ENCODE results near the gene TMEM151B.

TMEM151B gene

DNA sequence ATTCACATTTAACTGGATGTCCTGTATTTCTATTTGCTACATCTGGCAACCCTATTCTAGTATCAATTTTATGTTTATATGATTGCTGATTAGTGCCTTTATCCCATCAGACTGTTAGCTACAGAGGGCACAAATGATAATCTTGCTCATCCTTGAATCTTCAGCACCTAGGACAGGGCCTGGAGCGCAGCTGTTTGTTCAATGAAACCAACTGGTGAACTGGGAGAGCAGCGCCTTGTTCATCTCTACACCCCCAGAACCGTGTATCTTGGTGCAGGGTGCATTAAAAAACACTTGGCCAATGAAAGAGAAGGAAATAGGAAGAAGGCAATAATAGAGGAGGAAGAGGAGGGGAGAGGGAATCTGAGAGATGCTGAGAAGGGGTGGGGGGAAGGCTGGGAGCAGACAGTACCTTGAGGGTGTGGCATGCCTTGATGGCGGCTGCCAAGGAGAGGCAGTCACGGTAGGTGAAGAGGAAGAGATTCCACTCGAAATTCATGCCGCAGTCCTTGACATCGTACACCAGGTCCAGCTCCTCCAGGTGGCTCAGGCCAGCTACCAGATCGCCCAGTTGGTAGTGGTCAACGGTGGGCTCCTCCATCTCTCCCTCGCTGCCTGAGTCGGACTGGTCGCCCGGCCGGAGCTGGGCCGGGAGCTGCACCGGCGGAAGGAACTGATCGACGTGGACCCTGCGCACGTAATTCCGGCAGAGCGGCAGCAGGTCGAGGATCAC is 15.5 kb downstream of the TMEM151B start:
- DNase-seq, result no peak

DNA sequence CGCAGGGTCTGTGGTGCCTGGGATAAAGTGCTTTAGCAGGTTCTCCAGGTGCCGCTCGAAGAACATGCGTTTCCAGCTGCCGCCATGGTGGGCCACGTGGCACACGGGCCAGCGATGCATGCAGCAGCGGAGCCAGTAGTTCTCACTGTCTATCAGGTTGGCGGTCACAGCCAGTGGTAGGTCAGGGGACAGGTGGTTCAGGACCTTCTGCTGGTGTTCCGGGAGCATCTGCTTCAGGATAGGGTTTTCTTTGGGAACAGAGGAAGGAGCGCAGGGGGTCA is 16.0 kb downstream of the TMEM151B start:
- DNase-seq, result no peak

DNA sequence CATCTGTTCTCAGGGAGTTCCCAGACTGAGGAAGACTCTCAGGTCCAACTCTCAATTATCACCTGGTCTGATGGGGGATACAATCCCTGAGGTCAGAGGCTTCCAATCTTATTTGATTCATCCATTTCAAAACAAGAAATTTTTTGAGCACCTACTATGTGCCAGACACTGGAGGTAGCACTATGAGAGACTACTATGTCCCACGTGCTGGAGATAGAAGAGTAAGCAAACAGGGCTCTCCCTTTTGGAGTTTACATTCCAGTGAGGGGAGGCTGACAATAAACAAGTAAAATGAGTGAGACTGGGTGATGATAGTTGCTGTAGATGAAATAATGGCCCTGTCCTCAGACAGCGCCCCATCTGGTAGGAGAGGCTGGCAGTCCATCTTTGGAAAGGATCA is 16.5 kb downstream of the TMEM151B start:
- no peak for DNase-seq

DNA sequence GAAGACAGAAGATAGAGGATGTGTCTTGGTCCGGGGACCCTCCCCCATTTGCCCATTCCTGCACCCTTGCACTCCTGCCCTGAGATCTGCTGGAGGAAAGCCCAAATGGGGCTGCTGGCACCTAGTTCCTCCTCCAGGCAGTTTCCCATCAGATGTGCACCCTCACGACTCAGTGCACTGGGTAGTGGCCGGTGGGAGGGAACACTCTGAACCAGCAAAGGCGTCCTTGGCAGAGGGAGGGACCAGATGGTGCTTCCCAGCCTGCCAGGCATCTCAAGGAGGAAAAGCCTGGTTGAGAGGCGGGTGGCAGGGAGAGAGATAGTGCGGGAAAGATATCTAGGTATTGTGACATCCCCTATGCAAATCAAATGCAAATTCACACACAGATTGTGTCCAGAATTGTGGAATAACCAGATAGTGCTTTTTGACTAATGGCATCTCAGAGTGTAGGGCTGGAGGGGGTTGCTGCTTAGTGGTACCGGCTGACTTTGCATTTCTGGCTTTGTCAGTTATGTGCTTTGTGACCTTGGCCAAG is 19.5 kb downstream of the TMEM151B start:
- DNase-seq, result no peak

DNA sequence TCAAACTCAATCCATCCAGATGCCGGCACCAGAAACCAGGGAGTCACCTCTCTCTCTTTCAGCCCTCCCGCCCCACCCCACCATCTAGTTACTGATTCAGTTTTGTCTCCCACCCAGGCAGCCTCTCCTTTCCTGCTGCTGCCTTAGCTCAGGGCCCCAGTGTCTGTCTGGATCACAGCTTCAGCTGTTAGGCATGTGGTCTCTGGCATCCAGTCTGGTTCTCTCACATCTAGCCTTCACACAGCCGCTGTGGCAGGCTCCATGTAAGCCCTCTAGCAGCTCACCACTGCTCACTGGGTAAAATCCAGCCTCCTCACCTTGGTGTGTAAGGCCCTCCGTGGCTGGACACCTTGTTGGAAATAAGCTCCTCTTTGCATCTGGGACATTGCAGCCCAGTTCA is 21.6 kb downstream of the TMEM151B start:
- DNase-seq, result no peak

DNA sequence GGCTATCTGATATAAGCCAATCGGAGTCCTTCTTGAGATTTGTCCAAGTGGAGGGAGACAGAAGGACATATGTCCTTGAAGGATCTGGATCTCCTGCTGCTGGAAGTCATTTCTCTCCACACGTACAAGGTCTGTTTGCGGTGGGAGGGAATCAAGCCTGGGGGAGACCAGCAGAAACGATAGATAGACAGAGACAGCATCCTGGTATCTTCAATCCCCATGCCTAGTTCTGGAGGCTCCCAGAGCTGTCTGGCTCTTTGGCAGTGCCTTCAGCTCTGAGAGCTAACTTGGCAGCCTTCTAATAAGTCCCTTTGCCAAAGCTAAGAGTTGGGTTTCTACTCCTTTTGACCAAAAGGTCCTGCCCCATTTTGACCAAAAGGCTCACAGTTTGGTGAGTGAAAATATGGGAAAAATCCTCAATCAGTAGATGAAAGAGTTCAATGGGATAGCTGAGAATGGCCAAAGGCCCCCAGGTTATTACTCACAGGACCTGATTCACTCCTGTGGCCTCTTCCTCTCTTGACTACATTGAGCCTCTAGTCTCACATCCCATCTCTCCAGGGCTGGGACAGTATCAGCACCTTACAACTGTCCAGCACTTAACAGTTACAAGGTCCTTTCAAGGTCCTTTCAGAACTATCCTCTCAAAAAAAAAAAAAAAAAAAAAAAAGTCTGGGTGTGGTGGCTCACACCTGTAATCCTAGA is 22.6 kb downstream of the TMEM151B start:
- DNase-seq, result no peak

DNA sequence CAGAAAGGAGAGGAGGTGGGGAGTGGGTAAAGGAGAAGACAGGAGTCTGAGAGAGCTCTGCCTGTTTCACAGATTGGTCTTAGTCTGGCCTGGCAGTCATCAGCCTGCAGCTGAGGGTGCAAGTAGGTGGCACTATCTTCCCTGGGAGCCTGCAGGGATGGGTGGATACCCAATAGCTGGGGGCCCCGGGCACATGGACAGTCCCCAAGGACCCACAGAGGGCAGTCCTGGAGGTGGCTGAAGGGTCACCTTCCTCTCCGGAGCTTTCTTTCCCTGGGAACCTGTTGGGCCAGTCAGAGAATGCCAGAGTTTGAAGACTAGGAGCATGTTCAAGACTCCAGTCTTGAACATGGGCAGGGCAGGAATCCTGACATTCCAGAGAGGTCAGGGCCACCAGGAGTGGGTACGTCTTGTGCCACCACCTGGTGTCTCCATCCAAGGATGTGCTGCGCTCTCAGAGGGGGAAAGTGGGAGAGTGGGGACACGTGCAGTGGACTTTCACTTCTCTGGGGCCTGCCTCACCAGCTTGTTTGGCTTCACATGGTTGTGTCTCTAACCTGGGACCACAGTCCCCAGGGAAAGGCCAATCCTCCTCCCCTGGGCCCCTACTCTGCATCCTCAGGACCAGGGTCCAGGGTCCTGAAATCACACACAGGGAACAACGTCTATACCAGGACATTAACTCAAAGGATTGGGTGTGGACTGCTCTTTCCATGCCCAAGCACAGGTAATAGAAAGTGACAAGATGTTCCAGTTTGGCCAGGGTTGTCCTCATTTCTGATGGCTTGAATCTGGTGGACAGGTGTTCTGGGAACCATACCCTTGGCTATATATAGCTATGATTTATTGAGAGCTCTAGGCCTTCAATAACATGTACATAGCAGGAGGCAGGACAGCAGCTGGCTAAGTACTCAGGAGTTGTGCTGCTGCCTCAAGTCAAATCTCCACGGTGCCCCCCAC is 24.9 kb downstream of the TMEM151B start:
- DNase-seq, result no peak

DNA sequence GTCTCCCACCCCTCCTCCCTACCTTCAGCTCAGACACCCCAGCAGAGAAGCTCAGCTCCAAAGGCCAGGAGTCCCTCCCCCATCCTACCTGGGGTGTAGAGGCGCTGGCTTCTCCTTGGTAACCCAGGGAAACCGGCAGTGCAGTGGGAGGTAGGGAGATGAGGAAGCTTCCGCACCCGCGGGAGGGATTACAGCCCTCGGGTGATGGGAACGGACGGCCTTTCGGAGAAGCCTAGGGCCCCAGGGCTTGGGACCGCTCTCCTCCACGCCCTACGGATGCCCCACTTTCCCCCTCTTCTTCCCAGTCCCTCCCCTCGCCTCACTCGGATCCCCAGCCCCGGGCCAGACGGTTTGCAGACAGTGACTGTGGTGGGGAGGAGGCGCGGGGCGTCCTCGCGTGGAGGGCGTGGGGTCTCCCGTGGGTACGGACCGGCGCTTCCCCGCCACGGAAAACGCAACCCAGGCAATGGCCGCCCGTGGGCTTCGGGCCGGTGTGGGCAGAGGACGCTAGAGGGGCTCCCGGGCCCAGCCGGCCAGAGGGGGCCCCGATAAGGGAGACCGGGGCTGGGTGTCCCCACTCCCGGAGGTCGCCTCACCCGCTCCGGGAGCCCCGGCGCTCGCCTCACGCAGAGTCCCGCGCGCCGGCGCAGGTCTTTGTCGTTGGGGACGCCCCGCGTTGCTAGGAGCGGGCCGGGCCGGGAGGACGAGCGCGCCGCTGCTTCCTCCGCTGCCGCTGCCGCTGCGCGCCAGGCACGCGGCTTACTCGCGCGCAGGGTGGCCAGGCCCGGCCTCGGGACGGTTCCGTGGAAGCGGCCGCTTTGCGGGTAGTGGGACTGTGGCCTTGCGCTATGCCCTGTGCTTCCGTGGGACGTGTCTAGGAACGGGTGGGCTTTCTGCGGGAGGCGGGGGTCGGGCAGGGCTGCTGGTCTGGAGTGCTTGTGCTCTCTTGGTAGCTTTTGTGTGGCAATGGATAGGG is 27.1 kb downstream of the TMEM151B start:
- peak; percentile 14 for DNase-seq

DNA sequence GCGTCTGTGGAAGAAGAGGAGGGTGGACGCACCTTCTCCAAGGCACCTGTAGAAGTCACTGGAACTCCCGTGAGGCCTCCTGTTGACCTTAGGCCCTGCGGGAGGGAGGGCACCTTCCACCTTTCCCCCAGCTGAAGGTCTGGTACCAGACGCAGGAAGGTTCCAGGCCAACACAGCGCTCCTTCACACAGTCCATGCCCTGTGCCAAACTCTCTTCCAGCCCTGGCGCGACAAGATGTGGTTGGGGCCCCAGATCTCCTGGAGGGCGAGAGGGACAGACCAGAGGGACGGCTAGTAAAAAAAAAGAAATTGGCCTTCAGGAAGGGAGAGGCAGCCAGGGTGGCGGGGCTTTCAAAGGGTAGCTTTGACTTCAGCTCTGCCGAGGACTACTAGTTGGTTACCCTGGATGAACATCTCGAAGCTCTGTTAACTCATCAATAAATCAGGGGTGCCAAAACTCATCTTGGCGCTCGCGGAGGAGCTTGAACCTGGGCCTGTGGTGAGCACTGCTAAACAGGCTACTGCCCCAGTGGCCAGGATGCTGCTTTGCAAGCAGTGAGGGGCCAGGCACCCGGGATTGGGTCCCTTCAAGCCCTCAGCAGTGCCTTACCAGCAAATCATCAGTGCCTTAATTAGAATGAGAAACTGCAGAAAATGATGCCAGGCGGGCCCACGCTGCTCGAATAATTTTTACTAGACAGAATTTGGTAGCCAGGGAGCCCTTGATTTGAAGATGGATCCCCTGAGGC is 28.0 kb downstream of the TMEM151B start:
- no peak for DNase-seq

DNA sequence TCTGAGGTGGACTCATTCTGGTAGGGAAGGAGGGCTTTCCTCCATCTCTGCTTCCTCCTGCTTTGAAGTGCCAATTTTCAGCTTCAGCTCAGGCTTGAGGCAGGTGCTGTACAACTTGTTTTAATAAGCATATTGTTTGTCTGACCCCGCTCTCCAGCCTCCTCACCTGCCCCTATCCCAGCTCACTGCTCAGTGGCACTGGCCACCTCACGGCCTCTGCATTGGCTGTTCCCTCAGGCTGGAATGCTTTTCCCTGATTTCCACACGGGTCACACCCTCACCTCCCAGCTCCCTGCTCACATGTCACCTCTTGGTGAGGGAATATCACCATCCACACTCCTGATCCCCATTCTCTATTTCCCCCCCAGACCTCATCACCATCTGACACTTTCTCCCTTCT is 28.6 kb downstream of the TMEM151B start:
- DNase-seq, result no peak

DNA sequence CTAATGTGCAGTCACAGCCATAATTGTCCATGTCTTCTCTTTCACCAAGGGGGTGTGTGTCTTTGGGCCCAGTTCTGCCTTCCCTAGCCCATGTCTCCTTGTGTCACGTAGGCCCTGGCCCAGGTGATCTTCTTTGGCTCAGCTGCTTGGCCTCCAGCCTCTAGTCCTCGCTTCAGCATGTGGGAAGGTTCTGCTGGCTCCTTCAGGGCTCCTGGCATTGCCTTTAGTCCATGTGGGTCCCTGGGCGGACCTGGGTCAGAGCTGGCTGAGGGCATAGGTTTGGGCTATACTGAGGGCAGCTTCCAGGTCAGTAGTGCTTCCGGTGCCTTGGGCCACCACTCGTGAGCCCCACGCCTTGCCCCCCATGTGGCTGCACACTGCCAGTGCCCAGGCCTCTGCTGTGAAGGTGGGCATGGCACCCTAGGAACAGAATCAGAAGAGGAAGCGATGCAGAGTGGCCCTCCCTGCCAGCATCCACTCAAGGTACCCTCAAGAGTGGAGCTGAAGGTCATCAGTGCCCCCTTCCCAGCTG is 30.1 kb downstream of the TMEM151B start:
- DNase-seq, result no peak

DNA sequence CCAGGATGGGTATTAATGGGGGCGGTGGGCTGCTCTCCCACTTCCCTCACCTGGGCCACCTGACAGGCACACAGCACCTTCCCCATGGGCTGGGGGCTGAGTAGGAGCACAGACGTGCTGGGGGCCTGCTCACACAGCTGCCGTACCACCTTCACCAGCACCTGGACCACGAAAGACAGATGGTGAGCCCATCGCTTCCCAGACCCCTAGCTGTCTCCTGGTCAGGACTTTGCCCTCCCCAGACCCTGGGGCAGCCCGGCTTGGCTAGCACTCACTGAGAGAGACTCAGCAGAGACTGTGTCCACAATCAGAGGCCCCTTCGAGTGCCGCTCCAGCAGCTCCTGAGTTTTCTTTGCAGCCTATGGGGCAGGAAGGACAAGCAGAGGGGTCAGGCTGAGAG is 30.9 kb downstream of the TMEM151B start:
- no peak for DNase-seq

DNA sequence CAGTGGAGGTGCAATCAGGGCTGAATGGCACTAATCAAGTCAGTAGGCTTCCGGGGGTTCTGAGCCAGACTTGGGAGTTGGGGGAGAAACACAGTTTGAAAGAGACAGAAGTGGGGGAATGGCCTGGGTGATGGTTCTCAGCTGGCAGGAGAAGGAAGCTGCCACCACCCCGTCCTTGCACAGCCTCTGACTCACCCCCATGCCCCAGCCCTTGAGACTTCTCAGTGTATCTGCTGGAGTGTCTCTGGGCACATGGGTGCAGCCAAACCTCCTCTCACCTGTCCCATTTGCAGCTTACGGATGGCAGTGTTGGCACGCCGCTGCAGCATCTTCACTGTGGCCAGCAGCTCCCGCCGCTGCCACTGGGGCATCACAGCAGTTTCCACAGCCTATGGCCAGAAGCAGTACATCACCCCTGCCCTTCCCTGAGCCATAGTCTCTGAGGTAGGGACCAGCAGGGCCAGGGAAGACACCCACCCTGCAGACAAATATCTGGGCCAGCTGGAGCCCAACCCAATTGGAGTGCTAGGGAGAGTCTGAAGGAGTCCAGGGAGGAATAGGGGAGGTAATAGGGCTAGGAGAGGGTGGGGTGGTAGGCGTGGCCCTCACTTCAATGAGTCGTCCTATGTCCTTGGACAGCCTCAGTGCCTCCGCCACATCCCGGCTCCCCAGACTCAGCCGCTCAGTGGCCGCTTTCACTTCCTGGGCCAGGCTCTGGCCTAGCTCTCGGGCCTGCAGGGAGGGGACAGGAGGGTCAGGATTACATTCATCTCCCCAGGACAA is 31.7 kb downstream of the TMEM151B start:
- DNase-seq, result no peak

DNA sequence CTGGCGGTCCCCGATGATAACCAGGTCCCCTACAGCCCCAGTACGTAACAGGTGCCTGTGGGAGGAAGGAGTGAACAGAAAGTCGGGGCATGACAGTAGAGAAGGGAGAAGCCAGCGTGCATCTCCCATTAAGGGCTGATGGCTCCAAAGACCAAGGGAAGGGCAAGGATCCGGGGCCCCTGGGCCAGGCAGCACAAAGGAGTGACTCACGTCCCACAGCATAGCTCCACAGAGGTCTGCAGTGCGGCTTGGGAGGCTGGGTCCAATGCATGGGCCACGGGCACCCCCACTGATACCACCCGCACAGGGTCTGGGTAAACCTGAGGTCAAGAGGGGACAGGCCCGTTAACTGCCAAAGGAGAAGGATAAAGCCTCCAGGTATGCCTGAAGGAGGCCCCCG is 32.6 kb downstream of the TMEM151B start:
- no peak for DNase-seq

DNA sequence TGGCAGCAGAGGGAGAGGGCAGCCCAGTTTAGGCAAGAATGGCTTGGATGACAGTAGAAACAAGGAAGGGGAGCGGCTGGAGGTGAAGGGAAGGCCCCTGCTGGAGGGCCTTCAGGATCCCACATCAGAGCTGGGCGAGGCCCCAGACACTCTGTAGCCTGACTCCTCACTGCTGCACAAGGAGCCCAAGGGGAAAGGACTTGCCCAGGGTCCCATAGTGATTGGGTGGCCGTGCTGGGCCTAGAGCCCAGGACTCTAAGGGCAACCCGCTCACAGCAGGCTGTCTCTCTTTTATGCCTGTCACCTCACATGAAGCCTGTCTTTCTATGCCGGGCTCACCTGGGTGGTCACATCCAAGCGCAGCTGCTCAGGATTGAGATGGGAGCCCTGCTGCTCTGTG is 33.6 kb downstream of the TMEM151B start:
- no peak for DNase-seq

DNA sequence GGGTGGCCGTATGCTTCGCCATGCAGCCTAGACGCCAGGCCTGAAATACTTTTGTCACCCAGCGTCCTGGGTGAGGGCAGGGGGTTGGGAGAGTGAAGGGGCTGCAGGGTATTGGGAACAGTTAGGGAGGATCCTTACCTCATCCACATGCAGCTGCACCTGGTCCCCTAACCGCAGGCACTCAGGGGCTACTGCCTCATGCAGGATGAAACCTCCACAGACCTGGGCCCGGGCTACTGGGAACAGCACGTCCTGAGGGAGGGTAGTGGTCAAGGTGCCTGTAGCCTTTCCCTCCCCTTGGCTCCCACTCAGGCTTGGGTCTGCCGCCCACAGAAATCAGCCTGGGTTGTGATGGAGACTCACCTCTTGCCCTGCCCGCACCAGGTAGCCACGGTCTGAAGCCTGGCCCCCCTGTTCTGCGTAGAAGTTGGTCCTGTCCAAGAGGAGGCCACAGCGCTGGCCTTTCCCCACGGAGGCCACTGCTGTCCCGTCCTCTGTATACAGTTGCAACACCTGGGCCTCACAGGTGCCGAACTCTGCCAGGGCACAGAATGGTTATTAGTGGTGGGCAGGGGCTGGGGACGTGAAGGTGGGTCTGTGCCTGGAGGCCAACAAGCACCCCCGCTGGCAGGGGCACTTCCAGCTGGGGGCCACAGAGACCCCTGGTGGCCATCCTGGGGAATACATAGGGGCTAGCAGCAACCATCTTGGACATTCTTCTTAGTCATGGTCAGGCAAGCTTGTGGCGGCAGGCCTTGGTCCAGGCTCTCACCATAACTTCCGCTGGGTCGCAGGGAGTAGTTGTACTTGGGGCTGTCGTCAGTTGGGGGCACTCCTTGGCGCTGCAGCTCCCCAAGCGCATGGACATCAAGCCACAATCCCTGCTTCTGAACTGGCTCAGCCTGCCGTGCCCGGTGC is 34.3 kb downstream of the TMEM151B start:
- DNase-seq, result no peak

DNA sequence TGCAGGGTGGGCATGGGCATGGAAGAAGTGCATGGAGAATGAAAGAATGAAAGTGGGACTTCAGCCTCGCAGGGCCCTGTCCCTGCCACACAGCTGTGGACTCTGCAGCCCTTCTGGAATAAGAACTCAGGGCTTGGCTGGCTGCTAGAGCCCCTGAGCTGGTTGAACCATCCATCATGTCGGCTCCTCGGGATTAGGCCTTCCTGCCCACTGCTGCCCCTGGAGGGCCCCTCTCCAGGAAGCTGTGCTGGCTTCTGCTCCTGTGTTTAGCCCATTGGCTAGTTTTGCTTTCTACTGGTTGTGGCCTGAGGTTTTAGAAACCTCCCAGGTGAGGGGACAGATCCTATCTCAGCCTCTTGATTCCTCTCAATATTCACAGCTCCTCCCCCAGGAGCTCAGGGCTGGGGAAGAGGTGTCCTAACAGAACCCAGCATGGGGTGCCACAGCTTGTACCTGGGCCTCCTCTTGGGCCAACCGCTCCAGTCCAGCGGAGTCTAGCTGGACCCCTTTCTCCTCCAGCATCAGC is 35.0 kb downstream of the TMEM151B start:
- DNase-seq, result no peak

DNA sequence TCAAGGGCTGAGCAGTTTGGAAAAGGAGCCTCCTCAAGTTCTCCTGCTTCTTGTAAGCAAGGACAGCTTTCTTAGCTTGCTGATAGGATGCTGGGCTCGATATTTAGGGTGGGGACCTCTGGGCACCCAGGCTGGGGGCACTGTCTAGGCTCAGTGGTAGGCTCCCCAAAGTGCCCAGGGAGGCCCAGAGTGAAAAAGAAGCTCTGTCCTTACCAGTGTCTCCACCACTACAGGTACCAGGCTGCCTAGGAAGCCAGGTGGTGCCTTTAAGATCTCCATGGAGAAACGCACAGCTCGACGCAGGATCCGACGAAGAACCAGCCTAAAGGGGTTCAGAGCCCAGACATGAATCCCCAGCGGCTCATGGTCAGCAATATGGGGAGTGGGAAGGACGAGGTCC is 36.5 kb downstream of the TMEM151B start:
- DNase-seq, result no peak

DNA sequence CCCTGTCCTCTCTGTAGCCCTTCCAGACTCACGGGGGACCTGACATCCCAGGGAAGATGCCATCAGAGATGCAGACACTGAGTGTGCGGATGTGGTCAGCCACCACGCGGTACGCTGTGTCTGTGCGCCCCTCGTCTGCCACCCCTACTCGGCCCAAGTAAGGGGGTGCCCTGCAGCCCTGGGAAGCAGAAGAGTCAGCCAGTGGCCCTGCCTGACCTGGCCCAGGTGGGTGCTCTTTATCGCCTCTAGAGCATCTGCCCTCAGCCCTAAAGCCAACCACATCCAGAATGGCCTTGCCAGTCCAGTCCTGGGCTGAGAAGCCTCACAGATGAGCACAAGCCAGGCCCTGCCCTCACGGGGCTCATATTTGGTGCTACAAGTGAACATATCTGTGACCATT is 37.0 kb downstream of the TMEM151B start:
- no peak for DNase-seq
